ENCODE results near the gene TNN.

TNN gene

GRCh38 chr1:175062858-175063257 is 4.8 kb upstream of the TNN start:
- ChIA-PET CTCF (no interaction called here), POLR2A (interaction anchor here (0.6 kb wide), 1 partner anchor 171 kb away, joined by 3 read pairs; no protein-coding TSS in a partner anchor)
- DNase-seq (ENCODE audit: extremely low spot score): no peak
- no peak for TF ChIP-seq ELF4 (IDR thresholded peaks at IDR 0.05)
- no peak for TF ChIP-seq TARDBP (IDR thresholded peaks at IDR 0.05)
- no peak for TF ChIP-seq ARNT (IDR thresholded peaks at IDR 0.05)
- no peak for TF ChIP-seq FOXM1 (IDR thresholded peaks at IDR 0.05; ENCODE audit: borderline replicate concordance)
- no peak for TF ChIP-seq CTBP1 (IDR thresholded peaks at IDR 0.05; ENCODE audit: borderline replicate concordance)
- no peak for TF ChIP-seq ZNF384 (IDR thresholded peaks at IDR 0.05)
- TF ChIP-seq NFRKB (IDR thresholded peaks at IDR 0.05): no peak
- no peak for TF ChIP-seq LEF1 (IDR thresholded peaks at IDR 0.05; ENCODE audit: borderline replicate concordance)
- TF ChIP-seq SP1 (IDR thresholded peaks at IDR 0.05): no peak
- no peak for TF ChIP-seq FOXK2 (IDR thresholded peaks at IDR 0.05)
- no peak for TF ChIP-seq PKNOX1 (IDR thresholded peaks at IDR 0.05)
- no peak for TF ChIP-seq L3MBTL2 (conservative IDR thresholded peaks at IDR 0.05)
- TF ChIP-seq SUZ12 (IDR thresholded peaks at IDR 0.05): no peak

GRCh38 chr1:175070818-175071217 is 3.2 kb downstream of the TNN start:
- POLR2A ChIA-PET: interaction anchor here (2.1 kb wide), 1 partner anchor 48 kb away, joined by 5 read pairs; the partner anchor contains the start of gene MRPS14

GRCh38 chr1:175071276-175071943 is 3.8 kb downstream of the TNN start:
- POLR2A ChIA-PET: interaction anchor here (2.1 kb wide), 1 partner anchor 48 kb away, joined by 5 read pairs; the partner anchor contains the start of gene MRPS14
- CTCF ChIA-PET: no interaction called here
- no peak for DNase-seq (ENCODE audit: extremely low spot score)
- TF ChIP-seq SUZ12 (IDR thresholded peaks at IDR 0.05): no peak
- TF ChIP-seq ZNF384 (IDR thresholded peaks at IDR 0.05): no peak
- no peak for TF ChIP-seq LEF1 (IDR thresholded peaks at IDR 0.05; ENCODE audit: borderline replicate concordance)
- TF ChIP-seq HDGF (IDR thresholded peaks at IDR 0.05; ENCODE audit: borderline replicate concordance): no peak

More at GRCh38 chr1:175070818-175071217, 3.2 kb downstream of the TNN start:
- no peak for DNase-seq (ENCODE audit: extremely low spot score)
- TF ChIP-seq SUZ12 (IDR thresholded peaks at IDR 0.05): no peak
- TF ChIP-seq LEF1 (IDR thresholded peaks at IDR 0.05; ENCODE audit: borderline replicate concordance): no peak
- TF ChIP-seq ELF4 (IDR thresholded peaks at IDR 0.05): no peak
- TF ChIP-seq HDGF (IDR thresholded peaks at IDR 0.05; ENCODE audit: borderline replicate concordance): no peak
- TF ChIP-seq FOXK2 (IDR thresholded peaks at IDR 0.05): no peak
- TF ChIP-seq ZNF384 (IDR thresholded peaks at IDR 0.05): no peak
- no peak for TF ChIP-seq L3MBTL2 (conservative IDR thresholded peaks at IDR 0.05)
- no peak for TF ChIP-seq BHLHE40 (IDR thresholded peaks at IDR 0.05; ENCODE audit: borderline replicate concordance)
- no peak for TF ChIP-seq FOXM1 (IDR thresholded peaks at IDR 0.05; ENCODE audit: borderline replicate concordance)
- TF ChIP-seq PKNOX1 (IDR thresholded peaks at IDR 0.05): no peak
- TF ChIP-seq SP1 (IDR thresholded peaks at IDR 0.05): no peak
- TF ChIP-seq CTBP1 (IDR thresholded peaks at IDR 0.05; ENCODE audit: borderline replicate concordance): no peak
- no peak for TF ChIP-seq ARNT (IDR thresholded peaks at IDR 0.05)
- no peak for TF ChIP-seq TARDBP (IDR thresholded peaks at IDR 0.05)
- CTCF ChIA-PET: no interaction called here

GRCh38 chr1:175072099-175072951 is 4.7 kb downstream of the TNN start:
- DNase-seq (ENCODE audit: extremely low spot score): peak; percentile 44
- CTCF ChIA-PET: no interaction called here
- TF ChIP-seq HDGF (IDR thresholded peaks at IDR 0.05; ENCODE audit: borderline replicate concordance): no peak
- peak; percentile 98 for TF ChIP-seq L3MBTL2 (conservative IDR thresholded peaks at IDR 0.05)
- POLR2A ChIA-PET: interaction anchor here (2.1 kb wide), 1 partner anchor 49 kb away, joined by 5 read pairs; the partner anchor contains the start of gene MRPS14

GRCh38 chr1:175073061-175073460 is 5.4 kb downstream of the TNN start:
- ChIA-PET CTCF (no interaction called here), POLR2A (no interaction called here)
- no peak for DNase-seq (ENCODE audit: extremely low spot score)
- TF ChIP-seq ARNT (IDR thresholded peaks at IDR 0.05) (no peak), BHLHE40 (IDR thresholded peaks at IDR 0.05; ENCODE audit: borderline replicate concordance) (no peak), NFRKB (IDR thresholded peaks at IDR 0.05) (no peak), FOXK2 (IDR thresholded peaks at IDR 0.05) (no peak), SUZ12 (IDR thresholded peaks at IDR 0.05) (no peak), HDGF (IDR thresholded peaks at IDR 0.05; ENCODE audit: borderline replicate concordance) (no peak), PKNOX1 (IDR thresholded peaks at IDR 0.05) (no peak), FOXA1 (IDR thresholded peaks at IDR 0.05) (no peak), TARDBP (IDR thresholded peaks at IDR 0.05) (no peak), SP1 (IDR thresholded peaks at IDR 0.05) (no peak)

DNA sequence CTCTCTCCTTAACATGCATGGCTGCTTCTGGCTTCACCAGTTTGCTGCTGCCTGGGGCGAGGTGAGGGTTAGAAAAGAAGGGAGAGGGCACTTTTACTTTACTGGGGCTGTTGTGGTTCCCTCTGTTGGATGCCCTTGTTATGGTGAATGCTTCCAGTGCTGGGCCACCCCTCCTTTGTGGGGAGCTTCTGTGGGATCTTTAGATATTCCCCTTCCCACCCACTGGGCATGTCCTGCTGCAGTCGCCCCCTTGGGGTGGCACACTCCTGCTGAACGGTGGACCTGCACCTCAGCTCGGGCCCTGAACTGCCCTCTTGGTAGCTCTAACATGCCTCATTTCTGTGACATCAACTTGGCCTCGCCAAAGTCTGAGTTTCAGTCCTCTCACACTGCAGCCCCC is 6.0 kb downstream of the TNN start:
- CTCF ChIA-PET: no interaction called here

More for the DNA sequence above, 6.0 kb downstream of the TNN start:
- DNase-seq (ENCODE audit: extremely low spot score): no peak
- no peak for TF ChIP-seq BHLHE40 (IDR thresholded peaks at IDR 0.05; ENCODE audit: borderline replicate concordance)
- TF ChIP-seq SP1 (IDR thresholded peaks at IDR 0.05): no peak
- no peak for TF ChIP-seq CTBP1 (IDR thresholded peaks at IDR 0.05; ENCODE audit: borderline replicate concordance)
- no peak for TF ChIP-seq HDGF (IDR thresholded peaks at IDR 0.05; ENCODE audit: borderline replicate concordance)
- TF ChIP-seq TARDBP (IDR thresholded peaks at IDR 0.05): no peak
- TF ChIP-seq FOXK2 (IDR thresholded peaks at IDR 0.05): no peak
- TF ChIP-seq FOXA1 (IDR thresholded peaks at IDR 0.05): no peak
- POLR2A ChIA-PET: no interaction called here

Measured in HEK293T (cell line).